ENCODE results near the gene SPNS2.

DNA sequence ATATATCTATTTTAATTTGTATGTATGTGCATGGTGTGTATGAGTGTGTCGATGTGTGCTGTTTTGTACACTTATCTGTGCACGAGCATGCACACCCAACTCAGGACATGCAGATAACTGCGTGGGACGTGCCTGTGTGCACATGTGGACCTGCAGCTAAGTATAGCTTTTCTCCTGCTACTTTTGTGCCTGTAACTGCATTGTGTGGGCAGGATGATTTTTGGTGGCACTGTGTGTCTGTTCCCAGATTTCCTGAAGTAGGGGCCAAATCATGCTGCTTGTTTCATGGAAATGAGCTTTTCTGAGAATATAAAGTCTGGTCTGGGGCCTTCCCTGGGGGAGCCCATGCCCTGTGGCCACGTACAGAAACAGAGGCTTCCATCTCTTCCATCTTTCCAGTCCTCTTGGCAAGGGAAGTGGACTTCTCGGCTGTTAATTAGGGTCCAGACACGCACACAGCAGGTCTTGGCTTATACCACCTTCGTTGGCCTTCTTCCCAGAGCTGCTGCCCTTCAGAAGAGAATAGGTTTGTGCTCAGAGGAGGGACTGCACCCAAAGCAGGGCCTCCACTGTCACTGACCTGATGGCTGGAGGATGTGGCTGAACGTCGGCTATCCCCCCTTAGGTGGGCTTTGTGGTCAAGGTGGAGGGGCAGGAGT lies 34.7 kb upstream of the SPNS2 start:
- TF ChIP-seq EP300 (IDR thresholded peaks at IDR 0.05) (no peak), POLR2A (IDR thresholded peaks at IDR 0.05) (no peak)
- TF ChIP-seq, protein P1, sequence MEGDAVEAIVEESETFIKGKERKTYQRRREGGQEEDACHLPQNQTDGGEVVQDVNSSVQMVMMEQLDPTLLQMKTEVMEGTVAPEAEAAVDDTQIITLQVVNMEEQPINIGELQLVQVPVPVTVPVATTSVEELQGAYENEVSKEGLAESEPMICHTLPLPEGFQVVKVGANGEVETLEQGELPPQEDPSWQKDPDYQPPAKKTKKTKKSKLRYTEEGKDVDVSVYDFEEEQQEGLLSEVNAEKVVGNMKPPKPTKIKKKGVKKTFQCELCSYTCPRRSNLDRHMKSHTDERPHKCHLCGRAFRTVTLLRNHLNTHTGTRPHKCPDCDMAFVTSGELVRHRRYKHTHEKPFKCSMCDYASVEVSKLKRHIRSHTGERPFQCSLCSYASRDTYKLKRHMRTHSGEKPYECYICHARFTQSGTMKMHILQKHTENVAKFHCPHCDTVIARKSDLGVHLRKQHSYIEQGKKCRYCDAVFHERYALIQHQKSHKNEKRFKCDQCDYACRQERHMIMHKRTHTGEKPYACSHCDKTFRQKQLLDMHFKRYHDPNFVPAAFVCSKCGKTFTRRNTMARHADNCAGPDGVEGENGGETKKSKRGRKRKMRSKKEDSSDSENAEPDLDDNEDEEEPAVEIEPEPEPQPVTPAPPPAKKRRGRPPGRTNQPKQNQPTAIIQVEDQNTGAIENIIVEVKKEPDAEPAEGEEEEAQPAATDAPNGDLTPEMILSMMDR (IDR thresholded peaks at IDR 0.05): no peak
